Activated CD4-positive, alpha-beta T cell treated with anti-CD3 and anti-CD28 coated beads for 24 hours (primary cell): ENCODE data around the gene TAF9.
"Not testable (repeated sequence)": the region's sequence is repeated elsewhere in the genome, so short reads cannot be mapped to it uniquely, and the experiment has no call there.

ENCODE experiments used
- DNase-seq, 2 donors: peaks; one replicate each; pipeline ENCODE4 v3.0.0-alpha.2; 2020; ENCODE audit warnings: low read depth in 2 of 2

TAF9 gene, protein sequence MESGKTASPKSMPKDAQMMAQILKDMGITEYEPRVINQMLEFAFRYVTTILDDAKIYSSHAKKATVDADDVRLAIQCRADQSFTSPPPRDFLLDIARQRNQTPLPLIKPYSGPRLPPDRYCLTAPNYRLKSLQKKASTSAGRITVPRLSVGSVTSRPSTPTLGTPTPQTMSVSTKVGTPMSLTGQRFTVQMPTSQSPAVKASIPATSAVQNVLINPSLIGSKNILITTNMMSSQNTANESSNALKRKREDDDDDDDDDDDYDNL

DNA sequence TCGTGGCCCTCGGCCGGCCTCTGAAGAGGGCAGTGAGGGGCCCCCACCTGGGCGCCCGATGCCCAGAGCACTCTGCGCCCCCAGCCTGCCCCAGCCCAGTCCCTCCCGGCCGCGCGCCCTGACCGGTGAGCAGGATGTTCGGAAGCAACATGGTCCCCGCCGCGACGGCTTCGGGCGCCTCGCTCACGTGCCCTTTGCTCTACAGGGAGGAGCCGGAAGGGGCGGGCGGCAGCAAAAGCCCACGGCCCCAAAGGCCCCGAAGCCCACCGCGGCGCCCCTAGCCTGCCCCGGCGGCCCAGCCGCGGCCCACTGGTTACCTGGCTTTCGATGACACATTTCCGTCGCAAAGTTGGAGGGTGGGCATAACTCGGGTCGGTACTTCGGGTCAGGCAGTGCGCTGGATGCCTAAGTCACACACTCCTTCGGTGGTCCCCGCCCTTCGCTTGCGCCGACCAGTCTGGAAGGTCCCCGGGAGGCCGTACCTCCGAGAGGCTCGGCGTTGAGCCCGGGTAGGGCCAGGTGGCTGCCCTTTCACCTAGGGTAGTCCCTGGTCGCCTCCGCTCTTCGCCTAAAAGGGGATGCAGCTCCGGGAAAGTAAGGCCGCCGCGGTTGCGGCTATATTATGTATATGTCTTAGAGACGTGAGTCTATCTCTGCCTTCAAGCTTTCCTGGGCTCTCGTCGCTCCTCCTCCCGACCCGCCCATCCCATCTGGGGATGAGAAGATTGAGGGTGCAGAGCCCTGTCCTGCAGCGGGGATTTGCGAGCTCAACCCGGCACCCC lies at the start of gene TAF9, which contains the start of the genes AK6 and RAD17:
TSS of gene TAF9 (minus strand) at position 181 of the 782 bp plus-strand sequence. CDS start 3,783 bp downstream, outside the sequence.
TSS of gene AK6 (minus strand) at position 181 of the 782 bp plus-strand sequence. CDS start at position 151, 30 bp downstream.
TSS of gene RAD17 (plus strand) at position 479 of the 782 bp plus-strand sequence. CDS start 2,391 bp downstream, outside the sequence.
- DNase-seq, result peak; percentile 82 to 83

DNA sequence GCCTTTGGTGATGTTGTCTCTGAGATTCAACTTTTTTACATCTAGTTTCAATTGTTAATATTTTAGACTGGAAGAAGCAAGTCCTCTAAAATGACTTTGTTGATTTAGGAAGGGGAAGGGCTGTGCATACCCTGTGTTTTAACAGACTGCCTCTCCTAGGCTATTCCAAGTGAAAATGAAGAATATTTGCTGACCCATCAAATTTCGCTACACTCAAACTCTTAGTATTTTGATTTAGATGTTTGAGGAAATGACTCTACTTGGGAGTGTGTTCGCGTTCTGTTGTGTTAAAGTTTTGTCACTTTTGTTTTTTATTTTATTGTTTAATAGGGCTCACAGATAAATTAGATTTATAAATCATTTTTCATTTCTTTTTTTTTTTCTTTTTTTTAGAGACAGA lies 49.2 kb upstream of the TAF9 start:
- no peak for DNase-seq

- no peak for DNase-seq
Measured at GRCh38 chr5:69416699-69417098, 47.4 kb upstream of the TAF9 start.

DNA sequence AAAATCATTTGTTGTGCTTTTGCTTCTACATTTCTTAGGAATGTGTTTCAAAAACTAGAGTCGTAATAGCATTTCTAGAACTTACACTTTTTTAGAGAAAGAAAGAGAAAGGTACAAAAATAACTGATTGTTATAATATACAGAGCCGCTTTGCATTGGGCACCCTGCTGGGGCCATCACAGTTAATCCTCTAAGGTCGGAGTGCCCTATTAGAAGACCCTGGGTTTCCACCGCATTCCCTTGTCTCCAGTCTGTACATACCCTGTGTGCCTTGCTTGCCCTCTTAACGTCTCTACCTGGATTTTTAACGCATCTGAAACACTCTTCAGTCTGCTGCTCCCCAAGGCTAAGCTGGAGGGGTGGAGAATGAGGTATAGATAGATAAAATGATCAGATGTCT lies 46.9 kb upstream of the TAF9 start:
- DNase-seq, result no peak

DNA sequence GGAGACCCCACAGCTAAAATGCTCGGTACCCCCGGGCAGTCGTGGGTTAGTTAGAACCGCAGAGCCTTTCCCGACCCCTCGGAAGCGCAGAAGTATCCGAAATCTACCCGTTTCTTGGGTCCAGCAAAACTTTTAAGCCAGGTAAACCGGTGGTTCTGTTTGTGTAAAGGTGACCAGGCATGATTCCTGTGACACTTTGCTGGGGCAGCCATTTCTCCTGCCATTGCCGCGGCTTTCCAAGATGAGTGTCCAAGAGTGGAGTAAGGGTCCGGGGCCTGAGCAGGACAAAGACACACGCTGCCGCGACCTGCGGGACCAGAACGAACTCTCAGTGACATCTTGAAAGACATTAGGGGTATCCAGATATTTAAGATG lies 46.3 kb upstream of the TAF9 start:
- DNase-seq, result no peak

DNA sequence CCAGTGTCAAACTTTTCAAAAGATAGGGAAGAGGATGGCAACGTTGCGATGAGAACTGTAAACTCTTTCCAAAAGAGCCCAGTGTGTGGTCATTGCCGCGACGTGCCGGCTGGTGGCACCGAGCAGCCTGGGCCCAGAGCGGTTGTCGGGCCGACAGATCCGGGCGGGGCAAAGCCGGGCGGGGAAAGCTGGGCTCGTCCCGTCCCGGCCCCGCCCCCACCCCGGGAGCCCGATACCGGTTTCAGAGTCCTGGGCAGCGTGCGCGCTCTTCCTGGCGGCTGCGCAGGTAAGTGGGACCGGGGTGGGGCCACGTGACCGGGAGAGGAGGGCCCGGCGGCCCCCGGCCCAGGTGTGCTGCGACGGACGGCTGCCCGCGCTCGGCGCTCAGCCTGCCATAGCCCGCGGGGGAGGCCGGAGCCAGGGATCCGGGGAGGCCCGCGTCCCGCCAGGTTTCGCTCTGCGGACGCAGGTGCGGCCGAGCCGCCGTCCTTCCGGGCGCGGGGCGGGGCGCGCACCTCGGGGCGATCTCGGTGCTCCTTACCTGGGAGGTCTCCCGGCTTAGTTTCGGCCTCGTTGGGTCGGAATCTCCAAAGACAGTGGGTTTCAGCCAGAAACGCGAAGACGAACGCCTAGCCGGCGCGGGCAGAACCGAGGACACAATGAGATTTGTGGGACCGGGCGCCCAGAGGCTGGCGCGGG lies 45.7 kb upstream of the TAF9 start, which contains the start of gene MARVELD2:
TSS of gene MARVELD2 (plus strand) at position 232 of the 699 bp plus-strand sequence. CDS start 4,270 bp downstream, outside the sequence.
- peak in 1 of 2 donors; percentile 41 for DNase-seq

DNA sequence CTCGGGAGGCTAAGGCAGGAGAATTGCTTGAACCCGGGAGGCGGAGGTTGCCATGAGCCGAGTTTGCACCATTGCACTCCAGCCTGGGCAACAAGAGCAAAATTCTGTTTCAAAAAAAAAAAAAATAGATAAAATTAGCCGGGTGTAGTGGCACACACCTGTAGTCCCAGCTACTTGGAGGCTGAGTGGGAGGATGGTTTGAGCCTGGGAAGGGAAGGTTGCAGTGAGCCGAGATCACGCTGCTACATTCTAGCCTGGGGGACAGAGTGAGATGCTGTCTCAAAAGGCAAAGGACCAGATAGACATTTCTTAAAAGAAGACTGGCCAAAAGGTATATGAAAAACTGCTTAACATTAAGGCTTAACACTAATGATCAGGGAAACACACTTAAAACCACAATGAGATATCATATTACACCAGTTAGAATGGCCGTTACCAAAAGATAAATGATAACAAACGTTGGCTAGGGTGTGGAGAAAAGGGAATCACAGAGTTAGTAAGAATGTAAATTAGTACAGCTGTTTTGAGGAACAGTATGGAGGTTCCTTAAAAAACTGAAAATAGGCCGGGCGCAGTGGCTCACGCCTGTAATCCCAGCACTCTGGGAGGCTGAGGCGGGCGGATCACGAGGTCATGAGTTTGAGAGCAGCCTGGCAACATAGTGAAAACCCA lies 35.5 kb upstream of the TAF9 start:
- DNase-seq, result no peak

DNA sequence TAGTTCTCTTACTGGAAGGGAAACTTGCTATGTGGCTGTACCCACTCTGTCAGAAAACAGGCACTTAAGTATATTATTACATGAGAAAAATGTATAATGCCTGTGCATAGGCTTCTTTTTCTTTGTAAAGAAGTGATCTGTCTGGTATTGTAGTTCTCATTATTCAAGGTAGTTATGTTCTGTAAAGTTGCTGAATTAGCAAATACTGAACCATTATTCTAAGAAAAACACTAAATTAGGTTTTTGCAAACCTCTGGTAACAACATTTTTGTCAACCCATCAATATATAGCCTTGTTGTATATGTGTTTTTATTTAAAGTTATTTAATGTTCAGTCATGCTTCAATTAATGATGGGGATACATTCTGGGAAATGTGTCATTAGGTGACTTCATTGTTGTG lies 9.1 kb upstream of the TAF9 start:
- no peak for DNase-seq

- no peak for DNase-seq
Measured at GRCh38 chr5:69374911-69375446, 5.7 kb upstream of the TAF9 start.

GRCh38 chr5:69372394-69372793 lies 3.1 kb upstream of the TAF9 start:
- no peak for DNase-seq

- not testable (repeated sequence) for DNase-seq
Measured at GRCh38 chr5:69370335-69370734, 1.0 kb upstream of the TAF9 start.

DNA sequence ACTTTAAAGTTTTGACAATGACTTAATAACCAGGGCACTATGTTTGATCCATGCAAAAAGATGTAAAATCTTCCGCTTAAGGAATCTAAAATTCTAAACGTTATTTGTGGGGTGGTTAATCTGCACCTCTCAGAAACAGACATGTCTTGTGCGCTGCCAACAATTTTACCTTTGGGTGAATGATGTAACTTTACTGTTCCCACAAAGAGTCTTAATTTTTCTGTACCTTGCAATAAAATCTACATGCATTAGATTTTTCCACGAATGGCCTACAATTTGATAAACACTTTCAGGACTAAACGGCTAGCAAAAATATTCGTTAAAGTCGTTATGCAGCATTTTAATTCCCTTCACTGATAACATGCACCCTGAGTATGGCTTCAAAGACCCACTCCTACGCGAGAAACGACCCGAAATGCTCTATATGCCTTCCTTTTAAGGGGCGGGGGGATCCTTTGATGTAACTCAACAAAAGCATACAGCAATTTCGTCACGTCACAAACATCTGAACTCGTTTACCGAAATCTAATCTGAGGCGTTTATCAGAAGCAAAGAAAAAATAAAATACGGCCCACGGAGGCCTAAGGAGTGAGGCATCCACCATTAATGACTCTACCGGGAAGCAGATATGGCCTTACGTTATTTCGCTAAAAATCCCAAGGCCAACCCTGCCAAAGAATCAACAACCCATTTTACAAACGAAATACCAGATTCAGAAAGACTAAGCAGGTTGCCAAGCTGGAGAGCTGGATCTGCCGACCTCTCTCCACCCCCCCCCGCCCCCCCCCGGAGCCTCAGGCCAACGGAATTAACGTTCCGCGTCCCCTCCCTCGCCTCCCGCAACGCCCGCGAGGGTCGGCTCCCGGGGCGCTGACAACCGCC lies 621 bp downstream of the TAF9 start:
- peak in 1 of 2 donors; percentile 7 for DNase-seq

GRCh38 chr5:69367697-69368279 lies 1.5 kb downstream of the TAF9 start:
- no peak for DNase-seq

- no peak for DNase-seq
Measured at GRCh38 chr5:69364850-69365249, 4.5 kb downstream of the TAF9 start.

DNA sequence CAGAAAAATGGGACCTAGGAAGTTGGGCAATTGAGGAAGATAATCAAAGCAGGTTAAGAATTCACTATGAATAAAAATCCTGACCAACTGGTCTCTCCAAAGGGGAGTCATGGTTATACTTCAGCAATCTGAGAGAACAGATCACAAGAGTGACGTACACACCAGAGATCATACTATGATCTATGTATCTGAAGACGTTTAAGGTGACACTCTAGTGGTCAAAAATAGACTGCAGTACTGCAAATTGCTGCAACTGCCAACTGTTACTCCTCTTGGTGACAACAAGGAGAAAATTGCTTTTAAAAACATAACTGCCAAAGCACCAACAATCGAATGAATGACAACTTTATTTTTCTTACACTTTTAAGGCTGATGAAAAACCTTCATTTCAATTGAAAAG lies 4.9 kb downstream of the TAF9 start:
- DNase-seq, result no peak

GRCh38 chr5:69360442-69360841 lies 8.9 kb downstream of the TAF9 start:
- DNase-seq, result no peak

GRCh38 chr5:69359699-69360098 lies 9.6 kb downstream of the TAF9 start:
- no peak for DNase-seq

DNA sequence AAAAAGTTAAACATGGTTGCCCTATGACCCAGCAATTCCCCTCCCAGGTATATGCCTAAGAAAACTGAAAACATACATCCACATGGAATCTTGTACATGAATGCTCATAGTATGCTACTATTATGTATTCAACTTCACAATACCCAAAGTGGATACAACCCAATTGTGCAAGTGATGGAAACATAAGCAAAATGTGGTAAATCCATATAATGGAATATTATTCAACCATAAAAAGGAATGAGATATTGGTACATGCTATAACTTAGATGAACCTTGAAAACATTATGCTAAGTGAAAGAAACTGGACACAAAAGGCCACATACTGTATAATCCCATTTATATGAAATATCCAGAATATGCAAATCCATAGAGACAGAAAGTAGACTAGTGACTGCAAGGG lies 18.7 kb downstream of the TAF9 start:
- DNase-seq, result no peak

DNA sequence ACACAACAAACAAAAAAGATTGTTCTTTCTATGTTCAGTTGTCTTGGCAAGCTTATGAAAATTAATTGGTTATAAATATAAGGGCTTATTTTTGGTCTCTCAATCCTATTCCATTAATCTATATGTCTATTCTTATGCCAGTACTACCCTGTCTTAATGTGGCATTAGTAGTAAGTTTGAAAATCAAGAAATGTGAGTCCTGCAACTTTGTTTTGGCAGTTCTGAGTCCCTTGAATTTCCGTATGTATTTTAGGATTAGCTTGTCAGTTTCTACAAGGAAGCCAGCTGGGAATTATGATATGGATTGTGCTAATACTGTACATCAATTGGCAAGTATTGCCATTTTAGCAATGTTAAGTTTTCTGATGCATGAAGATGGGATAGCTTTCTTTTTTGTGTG lies 26.2 kb downstream of the TAF9 start:
- DNase-seq, result no peak
